ENCODE measurements around the gene TMEM94.

The TMEM94 gene

GRCh38 chr17:75496005-75496404 is 39.6 kb downstream of the TMEM94 start:
- in situ Hi-C loops (cut with HindIII; ENCODE audit: low pct_unique_long_range_greater_than_20kb, low sequenced_read_pairs) = no loop called here
- TF ChIP-seq JUND (IDR thresholded peaks at IDR 0.05; ENCODE audit: low read depth) = no peak

GRCh38 chr17:75498039-75498725 is 41.7 kb downstream of the TMEM94 start:
- DNase-seq (ENCODE audit: low read depth in 1 of 2, low spot score in 1 of 2) = no peak
- in situ Hi-C loops (cut with HindIII; ENCODE audit: low pct_unique_long_range_greater_than_20kb, low sequenced_read_pairs) = no loop called here
- no peak for TF ChIP-seq JUND (IDR thresholded peaks at IDR 0.05; ENCODE audit: low read depth)

More at GRCh38 chr17:75496005-75496404, 39.6 kb downstream of the TMEM94 start:
- no peak for DNase-seq (ENCODE audit: low read depth in 1 of 2, low spot score in 1 of 2)

GRCh38 chr17:75498726-75499213 is 42.3 kb downstream of the TMEM94 start:
- in situ Hi-C loops (cut with HindIII; ENCODE audit: low pct_unique_long_range_greater_than_20kb, low sequenced_read_pairs) = no loop called here
- DNase-seq (ENCODE audit: low read depth in 1 of 2, low spot score in 1 of 2) = peak in 1 of 2 experiments; percentile 33
- TF ChIP-seq JUND (IDR thresholded peaks at IDR 0.05; ENCODE audit: low read depth) = no peak

- DNase-seq (ENCODE audit: low read depth in 1 of 2, low spot score in 1 of 2) = no peak
- no peak for TF ChIP-seq JUND (IDR thresholded peaks at IDR 0.05; ENCODE audit: low read depth)
- in situ Hi-C loops (cut with HindIII; ENCODE audit: low pct_unique_long_range_greater_than_20kb, low sequenced_read_pairs) = no loop called here
Observed at GRCh38 chr17:75499313-75500022, 43.0 kb downstream of the TMEM94 start.

- in situ Hi-C loops (cut with HindIII; ENCODE audit: low pct_unique_long_range_greater_than_20kb, low sequenced_read_pairs) = no loop called here
- DNase-seq (ENCODE audit: low read depth in 1 of 2, low spot score in 1 of 2) = no peak
- no peak for TF ChIP-seq JUND (IDR thresholded peaks at IDR 0.05; ENCODE audit: low read depth)
Observed at GRCh38 chr17:75500419-75501216, 44.2 kb downstream of the TMEM94 start.

- TF ChIP-seq JUND (IDR thresholded peaks at IDR 0.05; ENCODE audit: low read depth) = no peak
- no peak for DNase-seq (ENCODE audit: low read depth in 1 of 2, low spot score in 1 of 2)
- in situ Hi-C loops (cut with HindIII; ENCODE audit: low pct_unique_long_range_greater_than_20kb, low sequenced_read_pairs) = no loop called here
Observed at GRCh38 chr17:75501378-75502071, 45.1 kb downstream of the TMEM94 start.

- TF ChIP-seq JUND (IDR thresholded peaks at IDR 0.05; ENCODE audit: low read depth) = no peak
- no peak for DNase-seq (ENCODE audit: low read depth in 1 of 2, low spot score in 1 of 2)
- in situ Hi-C loops (cut with HindIII; ENCODE audit: low pct_unique_long_range_greater_than_20kb, low sequenced_read_pairs) = no loop called here
Observed at GRCh38 chr17:75502072-75502720, 45.8 kb downstream of the TMEM94 start.

- in situ Hi-C loops (cut with HindIII; ENCODE audit: low pct_unique_long_range_greater_than_20kb, low sequenced_read_pairs) = no loop called here
- no peak for DNase-seq (ENCODE audit: low read depth in 1 of 2, low spot score in 1 of 2)
- TF ChIP-seq JUND (IDR thresholded peaks at IDR 0.05; ENCODE audit: low read depth) = no peak
Observed at GRCh38 chr17:75502721-75503329, 46.4 kb downstream of the TMEM94 start.

- TF ChIP-seq JUND (IDR thresholded peaks at IDR 0.05; ENCODE audit: low read depth) = no peak
- in situ Hi-C loops (cut with HindIII; ENCODE audit: low pct_unique_long_range_greater_than_20kb, low sequenced_read_pairs) = no loop called here
- no peak for DNase-seq (ENCODE audit: low read depth in 1 of 2, low spot score in 1 of 2)
Observed at GRCh38 chr17:75503337-75503950, 47.0 kb downstream of the TMEM94 start.

- no peak for DNase-seq (ENCODE audit: low read depth in 1 of 2, low spot score in 1 of 2)
- TF ChIP-seq JUND (IDR thresholded peaks at IDR 0.05; ENCODE audit: low read depth) = no peak
- in situ Hi-C loops (cut with HindIII; ENCODE audit: low pct_unique_long_range_greater_than_20kb, low sequenced_read_pairs) = no loop called here
Observed at GRCh38 chr17:75503976-75504346, 47.5 kb downstream of the TMEM94 start.
